ENCODE results near the gene NECAB2. TPM values are rescaled to one million over a fixed set of nuclear protein-coding genes. Genes with fewer than 3 reads are reported as not detected.

NECAB2 gene
- polyA plus RNA-seq, 1 experiment = 0.20 TPM

GRCh38 chr16:84049403-84050060, 81.5 kb downstream of the NECAB2 start:
- TF ChIP-seq CTCF (IDR thresholded peaks at IDR 0.05; ENCODE audit: low read depth, low read length) = no peak
- POLR2A ChIA-PET = no interaction called here
- no peak overlapping the region for H3K27ac ChIP-seq (ENCODE audit: low read depth, low read length)
- no peaks in the 10 kb centered on the region; the same call in 1 of the 2 replicates for H3K9me3 ChIP-seq (ENCODE audit: control insufficient read depth, insufficient read depth, low read length)
- DNase-seq (ENCODE audit: low read depth, low spot score) = no peak
- CTCF ChIA-PET = interaction anchor here (1.5 kb wide), 1 partner anchor 13 kb away, joined by 3 read pairs; no protein-coding TSS in a partner anchor
- peaks cover 8% of the 10 kb centered on the region for H3K27me3 ChIP-seq (ENCODE audit: control insufficient read depth, insufficient read depth, low read length)
- no peak overlapping the region for H3K4me3 ChIP-seq (ENCODE audit: low read depth, low read length)

- no peak overlapping the region for H3K4me3 ChIP-seq (ENCODE audit: low read depth, low read length)
- DNase-seq (ENCODE audit: low read depth, low spot score) = no peak
- H3K9me3 ChIP-seq (ENCODE audit: control insufficient read depth, insufficient read depth, low read length) = no peaks in the 10 kb centered on the region; the same call in 1 of the 2 replicates
- no peak for TF ChIP-seq CTCF (IDR thresholded peaks at IDR 0.05; ENCODE audit: low read depth, low read length)
- no peak overlapping the region for H3K27ac ChIP-seq (ENCODE audit: low read depth, low read length)
- CTCF ChIA-PET = interaction anchor here (2.2 kb wide), 1 partner anchor 15 kb away, joined by 7 read pairs; no protein-coding TSS in a partner anchor
- POLR2A ChIA-PET = no interaction called here
- H3K27me3 ChIP-seq (ENCODE audit: control insufficient read depth, insufficient read depth, low read length) = peaks cover 2% of the 10 kb centered on the region
Measured at GRCh38 chr16:84050316-84050715, 82.3 kb downstream of the NECAB2 start.

GRCh38 chr16:84052071-84052622, 84.1 kb downstream of the NECAB2 start:
- no peak overlapping the region for H3K4me3 ChIP-seq (ENCODE audit: low read depth, low read length)
- H3K27ac ChIP-seq (ENCODE audit: low read depth, low read length) = no peak overlapping the region
- no peak for DNase-seq (ENCODE audit: low read depth, low spot score)
- ChIA-PET CTCF (interaction anchor here (2.2 kb wide), 1 partner anchor 13 kb away, joined by 7 read pairs; no protein-coding TSS in a partner anchor), POLR2A (no interaction called here)
- no peaks in the 10 kb centered on the region; the same call in 1 of the 2 replicates for H3K9me3 ChIP-seq (ENCODE audit: control insufficient read depth, insufficient read depth, low read length)
- H3K27me3 ChIP-seq (ENCODE audit: control insufficient read depth, insufficient read depth, low read length) = no peaks in the 10 kb centered on the region
- TF ChIP-seq CTCF (IDR thresholded peaks at IDR 0.05; ENCODE audit: low read depth, low read length) = no peak

Small RNAs within 50 kb of the gene (small RNA-seq; reads per million reads assigned to genes)
- not detected for gene RNA5SP432 (ENCODE audit: insufficient read length, low read depth)

Other genes starting within 250 kb of the NECAB2 start
- 261 and 289 TPM in 2 replicates for gene HSBP1, start 160.3 kb upstream of the NECAB2 start, polyA plus RNA-seq (2011; rRNA removed)
- 2.0 and 2.5 TPM in 2 replicates for gene MLYCD, start 69.1 kb upstream of the NECAB2 start, polyA plus RNA-seq (2011; rRNA removed)
- 6.2 and 8.5 TPM in 2 replicates for gene OSGIN1, start 15.0 kb upstream of the NECAB2 start, polyA plus RNA-seq (2011; rRNA removed)
- gene SLC38A8, start 74.6 kb downstream of the NECAB2 start, polyA plus RNA-seq (2011; rRNA removed) = not detected in 2 replicates
- 92.1 and 116 TPM in 2 replicates for gene MBTPS1, start 148.7 kb downstream of the NECAB2 start, polyA plus RNA-seq (2011; rRNA removed)
- 23.7 and 29.5 TPM in 2 replicates for gene HSDL1, start 176.9 kb downstream of the NECAB2 start, polyA plus RNA-seq (2011; rRNA removed)
- gene DNAAF1, start 177.1 kb downstream of the NECAB2 start, polyA plus RNA-seq (2011; rRNA removed) = not detected in 2 replicates
- gene TAF1C, start 218.8 kb downstream of the NECAB2 start, polyA plus RNA-seq (2011; rRNA removed) = 14.2 and 15.2 TPM in 2 replicates
- gene ADAD2, start 222.9 kb downstream of the NECAB2 start, polyA plus RNA-seq (2011; rRNA removed) = not detected in 2 replicates

Data from AG04450 (cell line).